Gastroesophageal sphincter (tissue), 4 donors: ENCODE data around the gene TM9SF3. TPM values are rescaled to one million over a fixed set of nuclear protein-coding genes. Genes with fewer than 3 reads are reported as not detected.

Experiments
- ATAC-seq: fragments of 150-250 bp; one replicate; pipeline ENCODE4 v1.9.1; 2016; ENCODE audit warnings: mild to moderate bottlenecking, moderate library complexity
- H3K27ac ChIP-seq, 4 donors: fragments of 200-600 bp; sonication (generic) in 3 of 4; 1 replicate in 3 of 4; 2 replicates in 1 of 4; pipeline ENCODE4 v1.5.1; 2016 to 2019
- H3K27me3 ChIP-seq: fragments of 200-600 bp; sonication (generic); one replicate; pipeline ENCODE4 v1.5.1; 2019
- H3K36me3 ChIP-seq, 2 donors: fragments of 200-600 bp; sonication (generic); one replicate each; pipeline ENCODE4 v1.5.1; 2019; ENCODE audit warnings: control low read depth in 1 of 2
- H3K4me1 ChIP-seq, 3 donors: fragments of 200-600 bp; sonication (generic); 1 replicate in 2 of 3; 2 replicates in 1 of 3; pipeline ENCODE4 v1.5.1; 2016 to 2019; ENCODE audit warnings: control low read depth in 2 of 3
- H3K4me3 ChIP-seq, 2 donors: fragments of 200-600 bp; sonication (generic); one replicate each; pipeline ENCODE4 v1.5.1; 2019; ENCODE audit warnings: mild to moderate bottlenecking in 1 of 2, moderate library complexity in 1 of 2
- H3K9me3 ChIP-seq, 3 donors: fragments of 200-600 bp; sonication (generic); one replicate each; pipeline ENCODE4 v1.5.1; 2017 to 2019; ENCODE audit warnings: control low read depth in 2 of 3
- EP300 ChIP-seq: sonication (generic); formaldehyde crosslinking; IDR thresholded peaks from one replicate; pipeline ENCODE4 v1.6.1; 2017; ENCODE audit warnings: antibody characterized with exemption, mild to moderate bottlenecking
- POLR2A ChIP-seq, 2 donors: fragments of 450-650 bp; IDR thresholded peaks; one replicate each; pipeline ENCODE4 v1.6.1; 2017; ENCODE audit warnings: antibody characterized with exemption in 2 of 2, mild to moderate bottlenecking in 2 of 2, moderate library complexity in 1 of 2
- POLR2AphosphoS5 ChIP-seq: sonication (generic); formaldehyde crosslinking; IDR thresholded peaks from one replicate; pipeline ENCODE4 v1.6.1; 2017; ENCODE audit warnings: antibody characterized with exemption
- WGBS, 2 donors: methylation state at CpG; one replicate each; pipeline ENCODE4 v1.1.5; 2018; ENCODE audit warnings: low coverage in 1 of 2; 5-methylcytosine and 5-hydroxymethylcytosine counted together
- total RNA-seq, 4 donors: library from RNA; depleted of rRNA; stranded (reverse); fragments of >200 nt; gene quantifications; one replicate each; pipeline ENCODE4 v1.1.0, GENCODE V29; 2016
- TF ChIP-seq, protein P1 (sequence below), 4 experiments: fragments of 200-600 bp in 2 of 4; fragments of 450-650 bp in 2 of 4; sonication (generic) in 1 of 4; IDR thresholded peaks; one replicate each; pipeline ENCODE4 v1.5.1; 2017 to 2019; ENCODE audit warnings: antibody characterized with exemption in 4 of 4, mild to moderate bottlenecking in 2 of 4, moderate library complexity in 2 of 4

The TM9SF3 gene
- 100 to 1,000 TPM in 3 of 4 donors, 10 to 100 TPM in 1; 88.6 to 121 (median 114) TPM for total RNA-seq

DNA sequence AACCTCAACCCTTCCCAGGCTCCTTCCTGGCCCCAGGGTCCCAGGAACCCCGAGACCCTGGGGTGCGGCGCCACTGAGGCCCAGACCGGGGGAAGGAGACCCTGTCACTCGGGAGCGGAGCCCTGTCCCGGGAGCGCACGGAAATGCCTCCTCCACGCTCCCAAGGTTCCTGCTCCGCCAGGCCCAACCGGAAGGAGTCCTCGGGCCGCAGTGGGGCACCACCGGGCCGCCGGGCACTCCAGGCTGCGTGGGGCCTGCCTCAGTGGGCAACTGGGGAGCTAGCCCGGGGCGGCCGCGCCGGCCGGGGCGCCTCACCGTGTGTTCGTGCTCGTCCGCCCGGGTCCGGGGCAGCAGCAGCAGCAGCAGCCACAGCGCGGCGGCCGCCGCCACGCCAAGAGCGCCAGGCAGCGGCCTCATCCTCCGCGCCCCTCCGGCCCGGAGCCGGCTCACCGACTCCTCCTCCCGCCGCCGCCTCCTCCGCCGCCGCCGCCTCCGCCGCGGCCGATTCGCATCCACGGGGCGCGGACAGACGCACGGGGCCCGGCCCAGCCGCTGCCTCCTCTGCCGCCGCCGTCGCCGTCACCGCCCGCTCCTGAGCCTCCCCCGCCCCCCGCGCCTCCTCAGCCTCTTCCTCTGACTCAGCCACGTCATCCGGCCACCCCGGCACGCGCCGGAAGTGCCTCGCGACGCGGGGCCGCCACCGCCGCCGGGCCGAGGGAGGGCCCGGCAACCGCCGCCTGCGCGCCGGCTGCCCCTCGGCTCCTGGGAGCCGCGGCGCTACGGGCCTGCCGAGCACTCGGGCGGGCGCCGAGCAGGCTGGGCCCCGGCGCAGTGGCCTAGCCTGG is at the start of gene TM9SF3:
TSS of gene TM9SF3 (minus strand) at position 594 of the 845 bp plus-strand sequence. CDS start at position 417, 177 bp downstream.
- H3K27me3 ChIP-seq = no peaks in the 10 kb centered on the region
- H3K4me3 ChIP-seq = peak within 1 kb of the TSS; percentile 88 to 98
- peaks cover 6 to 59% (median 11%) of the 10 kb centered on the region in 3 donors for H3K4me1 ChIP-seq
- no peaks in the 10 kb centered on the region for H3K36me3 ChIP-seq
- no CpG with 5 or more reads among the region's 107 CpGs for WGBS, 2 donors
- ATAC-seq = peak; percentile 98
- TF ChIP-seq POLR2AphosphoS5 (peak; percentile 77), EP300 (no peak), POLR2A (IDR thresholded peaks at IDR 0.05) (peak; percentile 88 to 90)
- TF ChIP-seq, protein P1, sequence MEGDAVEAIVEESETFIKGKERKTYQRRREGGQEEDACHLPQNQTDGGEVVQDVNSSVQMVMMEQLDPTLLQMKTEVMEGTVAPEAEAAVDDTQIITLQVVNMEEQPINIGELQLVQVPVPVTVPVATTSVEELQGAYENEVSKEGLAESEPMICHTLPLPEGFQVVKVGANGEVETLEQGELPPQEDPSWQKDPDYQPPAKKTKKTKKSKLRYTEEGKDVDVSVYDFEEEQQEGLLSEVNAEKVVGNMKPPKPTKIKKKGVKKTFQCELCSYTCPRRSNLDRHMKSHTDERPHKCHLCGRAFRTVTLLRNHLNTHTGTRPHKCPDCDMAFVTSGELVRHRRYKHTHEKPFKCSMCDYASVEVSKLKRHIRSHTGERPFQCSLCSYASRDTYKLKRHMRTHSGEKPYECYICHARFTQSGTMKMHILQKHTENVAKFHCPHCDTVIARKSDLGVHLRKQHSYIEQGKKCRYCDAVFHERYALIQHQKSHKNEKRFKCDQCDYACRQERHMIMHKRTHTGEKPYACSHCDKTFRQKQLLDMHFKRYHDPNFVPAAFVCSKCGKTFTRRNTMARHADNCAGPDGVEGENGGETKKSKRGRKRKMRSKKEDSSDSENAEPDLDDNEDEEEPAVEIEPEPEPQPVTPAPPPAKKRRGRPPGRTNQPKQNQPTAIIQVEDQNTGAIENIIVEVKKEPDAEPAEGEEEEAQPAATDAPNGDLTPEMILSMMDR (IDR thresholded peaks at IDR 0.05) = peak in 3 of 4 experiments; percentile 30 to 36 (median 36)
- H3K27ac ChIP-seq = peak within 1 kb of the TSS; percentile 91 to 99 (median 98)
- H3K9me3 ChIP-seq = no peaks in the 10 kb centered on the region

- Histone ChIP-seq H3K27me3 (no peaks in the 10 kb centered on the region), H3K27ac (no peak overlapping the region), H3K4me3 (no peak overlapping the region), H3K36me3 (no peaks in the 10 kb centered on the region), H3K4me1 (peaks cover 0 to 9% (median 0%) of the 10 kb centered on the region in 3 donors), H3K9me3 (no peaks in the 10 kb centered on the region)
- no peak for ATAC-seq
- WGBS, 2 donors = 35% methylated on average over 1 of the region's 1 CpG; no CpG with 5 or more reads in 1 of the 2 donors
- TF ChIP-seq, protein P1 (IDR thresholded peaks at IDR 0.05) = no peak
- TF ChIP-seq EP300 = no peak
- no peak for TF ChIP-seq POLR2A (IDR thresholded peaks at IDR 0.05)
- no peak for TF ChIP-seq POLR2AphosphoS5
Observed at GRCh38 chr10:96636551-96636950, 49.7 kb upstream of the TM9SF3 start.

- H3K27me3 ChIP-seq = no peaks in the 10 kb centered on the region
- no peak overlapping the region for H3K27ac ChIP-seq
- H3K4me1 ChIP-seq = peaks cover 0 to 9% (median 0%) of the 10 kb centered on the region in 3 donors
- 60 to 67% methylated on average over 3 to 4 of the region's 4 CpGs for WGBS, 2 donors
- TF ChIP-seq EP300 (no peak), POLR2AphosphoS5 (no peak), POLR2A (IDR thresholded peaks at IDR 0.05) (no peak)
- TF ChIP-seq, protein P1 (IDR thresholded peaks at IDR 0.05) = no peak
- H3K9me3 ChIP-seq = no peaks in the 10 kb centered on the region
- H3K36me3 ChIP-seq = no peaks in the 10 kb centered on the region
- H3K4me3 ChIP-seq = no peak overlapping the region
- ATAC-seq = no peak
Observed at GRCh38 chr10:96632974-96633710, 46.3 kb upstream of the TM9SF3 start.

- Histone ChIP-seq H3K27ac (no peak overlapping the region), H3K27me3 (no peaks in the 10 kb centered on the region), H3K4me1 (no peaks in the 10 kb centered on the region), H3K36me3 (no peaks in the 10 kb centered on the region), H3K9me3 (no peaks in the 10 kb centered on the region), H3K4me3 (no peak overlapping the region)
- ATAC-seq = no peak
- WGBS, 2 donors = 81 to 85% methylated on average over 1 of the region's 1 CpG
- no peak for TF ChIP-seq POLR2AphosphoS5
- TF ChIP-seq, protein P1 (IDR thresholded peaks at IDR 0.05) = no peak
- TF ChIP-seq EP300 = no peak
- no peak for TF ChIP-seq POLR2A (IDR thresholded peaks at IDR 0.05)
Observed at GRCh38 chr10:96627292-96627691, 40.5 kb upstream of the TM9SF3 start.
